ENCODE data around the gene PXN.
"Not testable (repeated sequence)": the region's sequence is repeated elsewhere in the genome, so short reads cannot be mapped to it uniquely, and the experiment has no call there.

PXN gene

GRCh38 chr12:120252071-120252906 lies 13.2 kb downstream of the PXN start:
- TF ChIP-seq, protein P1, sequence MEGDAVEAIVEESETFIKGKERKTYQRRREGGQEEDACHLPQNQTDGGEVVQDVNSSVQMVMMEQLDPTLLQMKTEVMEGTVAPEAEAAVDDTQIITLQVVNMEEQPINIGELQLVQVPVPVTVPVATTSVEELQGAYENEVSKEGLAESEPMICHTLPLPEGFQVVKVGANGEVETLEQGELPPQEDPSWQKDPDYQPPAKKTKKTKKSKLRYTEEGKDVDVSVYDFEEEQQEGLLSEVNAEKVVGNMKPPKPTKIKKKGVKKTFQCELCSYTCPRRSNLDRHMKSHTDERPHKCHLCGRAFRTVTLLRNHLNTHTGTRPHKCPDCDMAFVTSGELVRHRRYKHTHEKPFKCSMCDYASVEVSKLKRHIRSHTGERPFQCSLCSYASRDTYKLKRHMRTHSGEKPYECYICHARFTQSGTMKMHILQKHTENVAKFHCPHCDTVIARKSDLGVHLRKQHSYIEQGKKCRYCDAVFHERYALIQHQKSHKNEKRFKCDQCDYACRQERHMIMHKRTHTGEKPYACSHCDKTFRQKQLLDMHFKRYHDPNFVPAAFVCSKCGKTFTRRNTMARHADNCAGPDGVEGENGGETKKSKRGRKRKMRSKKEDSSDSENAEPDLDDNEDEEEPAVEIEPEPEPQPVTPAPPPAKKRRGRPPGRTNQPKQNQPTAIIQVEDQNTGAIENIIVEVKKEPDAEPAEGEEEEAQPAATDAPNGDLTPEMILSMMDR (IDR thresholded peaks at IDR 0.05; ENCODE audit: insufficient read depth, low read length, poor library complexity, severe bottlenecking): no peak
- Histone ChIP-seq H3K36me3 (ENCODE audit: control insufficient read depth, insufficient read depth, low read length) (no peaks in the 10 kb centered on the region), H3K4me3 (replicated peaks; ENCODE audit: low read depth, low read length) (no peak overlapping the region), H3K27me3 (replicated peaks; ENCODE audit: control insufficient read depth, insufficient read depth, low read length) (no peaks in the 10 kb centered on the region; the same call in 1 of the 2 replicates)
- no peak for DNase-seq (ENCODE audit: extremely low read depth, insufficient read length)

GRCh38 chr12:120251364-120252070 lies 14.0 kb downstream of the PXN start:
- not testable (repeated sequence) for H3K27me3 ChIP-seq (replicated peaks; ENCODE audit: control insufficient read depth, insufficient read depth, low read length); DNase-seq (ENCODE audit: extremely low read depth, insufficient read length); H3K4me3 ChIP-seq (replicated peaks; ENCODE audit: low read depth, low read length); H3K36me3 ChIP-seq (ENCODE audit: control insufficient read depth, insufficient read depth, low read length)

GRCh38 chr12:120249875-120250795 lies 15.4 kb downstream of the PXN start:
- Histone ChIP-seq H3K27me3 (replicated peaks; ENCODE audit: control insufficient read depth, insufficient read depth, low read length) (no peaks in the 10 kb centered on the region; the same call in 1 of the 2 replicates), H3K36me3 (ENCODE audit: control insufficient read depth, insufficient read depth, low read length) (no peaks in the 10 kb centered on the region), H3K4me3 (replicated peaks; ENCODE audit: low read depth, low read length) (no peak overlapping the region)
- DNase-seq (ENCODE audit: extremely low read depth, insufficient read length): no peak
- TF ChIP-seq, protein P1 (IDR thresholded peaks at IDR 0.05; ENCODE audit: insufficient read depth, low read length, poor library complexity, severe bottlenecking): no peak

- TF ChIP-seq, protein P1 (IDR thresholded peaks at IDR 0.05; ENCODE audit: insufficient read depth, low read length, poor library complexity, severe bottlenecking): no peak
- H3K36me3 ChIP-seq (ENCODE audit: control insufficient read depth, insufficient read depth, low read length): no peaks in the 10 kb centered on the region
- no peaks in the 10 kb centered on the region; the same call in 1 of the 2 replicates for H3K27me3 ChIP-seq (replicated peaks; ENCODE audit: control insufficient read depth, insufficient read depth, low read length)
- no peak overlapping the region for H3K4me3 ChIP-seq (replicated peaks; ENCODE audit: low read depth, low read length)
- no peak for DNase-seq (ENCODE audit: extremely low read depth, insufficient read length)
Observed at GRCh38 chr12:120249266-120249874, 16.2 kb downstream of the PXN start.

DNA sequence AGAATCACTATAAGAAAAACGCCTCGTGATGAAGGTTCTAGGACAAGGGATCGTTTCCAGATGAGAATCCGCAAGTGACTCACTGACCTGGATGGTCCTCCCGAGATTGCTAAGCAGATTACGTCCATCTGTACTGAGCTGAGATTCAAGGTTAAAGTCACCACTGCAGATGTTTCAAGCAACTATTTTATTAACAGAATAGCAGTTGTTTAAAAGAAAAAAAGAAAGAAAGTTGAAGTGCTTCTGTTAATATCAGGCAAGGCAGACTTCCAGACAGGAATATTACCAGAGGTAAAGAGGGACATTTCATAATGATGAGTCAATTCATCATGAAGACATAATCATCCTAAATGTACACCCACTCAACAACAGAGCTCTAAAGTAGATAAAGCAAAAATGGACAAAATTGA lies 17.9 kb downstream of the PXN start:
- Histone ChIP-seq H3K4me3 (replicated peaks; ENCODE audit: low read depth, low read length) (no peak overlapping the region), H3K36me3 (ENCODE audit: control insufficient read depth, insufficient read depth, low read length) (no peaks in the 10 kb centered on the region), H3K27me3 (replicated peaks; ENCODE audit: control insufficient read depth, insufficient read depth, low read length) (no peaks in the 10 kb centered on the region; the same call in 1 of the 2 replicates)
- TF ChIP-seq, protein P1 (IDR thresholded peaks at IDR 0.05; ENCODE audit: insufficient read depth, low read length, poor library complexity, severe bottlenecking): no peak
- no peak for DNase-seq (ENCODE audit: extremely low read depth, insufficient read length)
